Nasal cavity respiratory epithelium epithelial cell of viscerocranial mucosa (primary cell): ENCODE data around the gene GSKIP. TPM values are rescaled to one million over a fixed set of nuclear protein-coding genes. Genes with fewer than 3 reads are reported as not detected.

ENCODE experiments used
- total RNA-seq: library from RNA; depleted of rRNA; stranded (reverse); fragments of >200 nt; gene quantifications from 2 replicates; pipeline ENCODE4 v1.2.3, GENCODE V29; 2014

GSKIP gene, protein sequence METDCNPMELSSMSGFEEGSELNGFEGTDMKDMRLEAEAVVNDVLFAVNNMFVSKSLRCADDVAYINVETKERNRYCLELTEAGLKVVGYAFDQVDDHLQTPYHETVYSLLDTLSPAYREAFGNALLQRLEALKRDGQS
- total RNA-seq: 62.5 and 76.5 TPM in 2 replicates

DNA sequence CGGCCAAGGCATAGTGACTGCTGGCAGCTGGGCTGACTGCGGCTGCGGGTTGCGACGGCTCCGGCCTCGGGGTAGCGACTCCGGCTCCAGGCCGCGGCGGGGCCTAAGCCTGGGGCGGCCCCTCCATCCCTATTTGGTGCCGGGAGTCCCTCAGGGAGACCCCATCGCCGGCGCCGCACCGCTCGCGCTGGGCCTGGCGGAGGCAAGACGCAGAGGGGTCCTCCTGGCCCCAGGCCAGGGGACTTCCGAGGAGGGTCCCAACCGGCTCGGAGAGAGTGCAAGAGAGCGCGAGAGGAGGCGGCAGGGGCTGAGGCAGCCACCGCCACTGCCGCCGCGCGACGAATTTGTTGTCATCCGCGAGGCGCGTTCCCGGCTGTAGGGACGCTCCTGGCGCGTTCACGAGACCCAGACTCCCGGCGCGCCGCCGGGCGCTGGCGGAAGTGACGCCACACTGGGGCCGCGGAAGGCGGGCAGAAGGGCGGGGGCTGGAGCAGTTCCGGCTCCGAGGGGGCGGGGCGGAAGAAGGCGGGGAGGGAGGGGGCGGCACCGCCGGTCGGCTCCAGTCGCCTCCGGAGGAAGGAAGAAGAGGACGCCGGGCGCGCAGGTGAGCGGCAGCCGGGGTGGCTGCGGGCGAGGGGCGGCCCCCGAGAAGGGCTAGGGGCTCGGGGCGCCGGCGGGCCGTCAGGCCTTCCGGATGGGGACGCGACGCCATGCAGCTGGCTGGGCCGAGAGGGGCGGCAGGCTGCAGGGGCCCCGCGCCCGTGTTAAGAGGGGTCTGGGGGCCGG lies at the start of gene GSKIP, which contains the start of gene ATG2B:
GSKIP (plus strand) TSS at position 562 of the 786 bp plus-strand sequence. CDS start 18,722 bp downstream, outside the sequence.
ATG2B (minus strand) TSS at position 377 of the 786 bp plus-strand sequence; CDS start at position 12, 365 bp downstream.

Other genes starting within 250 kb of the GSKIP start
- gene BDKRB2, start 158.7 kb upstream of the GSKIP start, total RNA-seq: 4.8 and 9.0 TPM in 2 replicates
- 0.71 and 2.1 TPM in 2 replicates for gene BDKRB1, start 107.3 kb upstream of the GSKIP start, total RNA-seq
- gene ATG2B, start 185 bp upstream of the GSKIP start, total RNA-seq: 12.0 and 19.5 TPM in 2 replicates
- gene AK7, start 28.6 kb downstream of the GSKIP start, total RNA-seq: 0.34 and 0.85 TPM in 2 replicates
- 105 and 182 TPM in 2 replicates for gene PAPOLA, start 138.9 kb downstream of the GSKIP start, total RNA-seq